ENCODE data around the gene NF1.
"Not testable (repeated sequence)": the region's sequence is repeated elsewhere in the genome, so short reads cannot be mapped to it uniquely, and the experiment has no call there.

Gene NF1

GRCh38 chr17:31299624-31300023 lies 204.8 kb downstream of the NF1 start:
- no peak for DNase-seq (ENCODE audit: low spot score)

- DNase-seq (ENCODE audit: low spot score), result no peak
Measured at GRCh38 chr17:31307640-31308039, 212.9 kb downstream of the NF1 start.

- DNase-seq (ENCODE audit: low spot score), result no peak
Measured at GRCh38 chr17:31308372-31309334, 213.9 kb downstream of the NF1 start.

GRCh38 chr17:31309556-31309955 lies 214.8 kb downstream of the NF1 start:
- no peak for DNase-seq (ENCODE audit: low spot score)

GRCh38 chr17:31310260-31310659 lies 215.5 kb downstream of the NF1 start:
- no peak for DNase-seq (ENCODE audit: low spot score)

GRCh38 chr17:31310886-31311285 lies 216.1 kb downstream of the NF1 start:
- DNase-seq (ENCODE audit: low spot score), result no peak

- DNase-seq (ENCODE audit: low spot score), result no peak
Measured at GRCh38 chr17:31311526-31311925, 216.7 kb downstream of the NF1 start.

- DNase-seq (ENCODE audit: low spot score), result not testable (repeated sequence)
Measured at GRCh38 chr17:31312223-31312622, 217.4 kb downstream of the NF1 start.

- peak; percentile 20 for DNase-seq (ENCODE audit: low spot score)
Measured at GRCh38 chr17:31313982-31314781, 219.4 kb downstream of the NF1 start, which contains the start of gene EVI2B. Gene EVI2B, minus strand, starts transcription at chr17:31314054. Its CDS starts 8,445 bp downstream, at chr17:31305609.

GRCh38 chr17:31314782-31315100 lies 220.0 kb downstream of the NF1 start:
- no peak for DNase-seq (ENCODE audit: low spot score)

GRCh38 chr17:31318298-31318801 lies 223.6 kb downstream of the NF1 start:
- no peak for DNase-seq (ENCODE audit: low spot score)

GRCh38 chr17:31318851-31319661 lies 224.3 kb downstream of the NF1 start:
- no peak for DNase-seq (ENCODE audit: low spot score)

- DNase-seq (ENCODE audit: low spot score), result no peak
Measured at GRCh38 chr17:31320241-31320640, 225.5 kb downstream of the NF1 start.

GRCh38 chr17:31320791-31321190 lies 226.0 kb downstream of the NF1 start:
- no peak for DNase-seq (ENCODE audit: low spot score)

- DNase-seq (ENCODE audit: low spot score), result peak; percentile 56
Measured at GRCh38 chr17:31321481-31321880, 226.7 kb downstream of the NF1 start, which contains the start of gene EVI2A. Gene EVI2A, minus strand, starts transcription at chr17:31321622. Its CDS starts 2,609 bp downstream, at chr17:31319013.

GRCh38 chr17:31321966-31322365 lies 227.2 kb downstream of the NF1 start:
- no peak for DNase-seq (ENCODE audit: low spot score)

GRCh38 chr17:31323551-31323950 lies 228.8 kb downstream of the NF1 start:
- DNase-seq (ENCODE audit: low spot score), result no peak

GRCh38 chr17:31327534-31328159 lies 232.9 kb downstream of the NF1 start:
- peak; percentile 9 for DNase-seq (ENCODE audit: low spot score)

GRCh38 chr17:31328160-31328535 lies 233.4 kb downstream of the NF1 start:
- DNase-seq (ENCODE audit: low spot score), result no peak

GRCh38 chr17:31329221-31329620 lies 234.4 kb downstream of the NF1 start:
- DNase-seq (ENCODE audit: low spot score), result no peak

GRCh38 chr17:31339906-31340661 lies 245.3 kb downstream of the NF1 start:
- no peak for DNase-seq (ENCODE audit: low spot score)
